HEK293T (cell line): ENCODE data around the gene CHCHD10.

Experiments
- CTCF ChIA-PET: fragments of 350-600 bp; formaldehyde crosslinking; extraction: SDS; loops from one replicate; lab custom pipeline; 2021; ENCODE audit warnings: antibody characterized with exemption, inconsistent platforms; lab: Yijun Ruan, JAX
- POLR2A ChIA-PET: fragments of 350-600 bp; formaldehyde crosslinking; extraction: SDS; loops from one replicate; lab custom pipeline; 2020; ENCODE audit warnings: antibody characterized with exemption, inconsistent platforms; lab: Yijun Ruan, JAX
- DNase-seq: peaks from one replicate; pipeline ENCODE4 v3.0.0; 2012; ENCODE audit warnings: mixed read lengths; ENCODE audit errors: extremely low spot score
- ARNT ChIP-seq: fragments of 450-650 bp; IDR thresholded peaks from 2 replicates; pipeline ENCODE4 v1.6.1; 2017; ENCODE audit warnings: mild to moderate bottlenecking
- BHLHE40 ChIP-seq: fragments of 450-650 bp; IDR thresholded peaks from 2 replicates; pipeline ENCODE4 v1.6.1; 2016; ENCODE audit warnings: mild to moderate bottlenecking, moderate library complexity, borderline replicate concordance
- CTBP1 ChIP-seq: fragments of 450-650 bp; IDR thresholded peaks from 2 replicates; pipeline ENCODE4 v1.6.1; 2016; ENCODE audit warnings: borderline replicate concordance
- ELF4 ChIP-seq: fragments of 450-650 bp; IDR thresholded peaks from 2 replicates; pipeline ENCODE4 v1.6.1; 2017; ENCODE audit warnings: antibody characterized with exemption
- FOXA1 ChIP-seq: fragments of 450-650 bp; IDR thresholded peaks from 2 replicates; pipeline ENCODE4 v1.6.1; 2016; ENCODE audit warnings: mild to moderate bottlenecking
- FOXK2 ChIP-seq: fragments of 450-650 bp; IDR thresholded peaks from 2 replicates; pipeline ENCODE4 v1.6.1; 2016; ENCODE audit warnings: mild to moderate bottlenecking
- FOXM1 ChIP-seq: fragments of 450-650 bp; IDR thresholded peaks from 2 replicates; pipeline ENCODE4 v1.6.1; 2017; ENCODE audit warnings: mild to moderate bottlenecking, borderline replicate concordance
- HDGF ChIP-seq: fragments of 450-650 bp; IDR thresholded peaks from 2 replicates; pipeline ENCODE4 v1.6.1; 2017; ENCODE audit warnings: antibody characterized with exemption, borderline replicate concordance
- L3MBTL2 ChIP-seq: fragments of 450-650 bp; conservative IDR thresholded peaks from 2 replicates; pipeline ENCODE4 v1.6.1; 2016; ENCODE audit warnings: mild to moderate bottlenecking
- LEF1 ChIP-seq: fragments of 450-650 bp; IDR thresholded peaks from 2 replicates; pipeline ENCODE4 v1.6.1; 2017; ENCODE audit warnings: mild to moderate bottlenecking, borderline replicate concordance
- NFRKB ChIP-seq: fragments of 450-650 bp; IDR thresholded peaks from 2 replicates; pipeline ENCODE4 v1.6.1; 2016; ENCODE audit warnings: mild to moderate bottlenecking, moderate library complexity
- SP1 ChIP-seq: fragments of 450-650 bp; IDR thresholded peaks from 2 replicates; pipeline ENCODE4 v1.6.1; 2017
- SUZ12 ChIP-seq: fragments of 450-650 bp; IDR thresholded peaks from 2 replicates; pipeline ENCODE4 v1.6.1; 2016; ENCODE audit warnings: mild to moderate bottlenecking
- TARDBP ChIP-seq: fragments of 450-650 bp; IDR thresholded peaks from 2 replicates; pipeline ENCODE4 v1.6.1; 2016
- ZNF384 ChIP-seq: fragments of 450-650 bp; IDR thresholded peaks from 2 replicates; pipeline ENCODE4 v1.6.1; 2016
- TF ChIP-seq, protein P1 (sequence below): fragments of 450-650 bp; IDR thresholded peaks from 2 replicates; pipeline ENCODE4 v1.6.1; 2016

Gene CHCHD10

DNA sequence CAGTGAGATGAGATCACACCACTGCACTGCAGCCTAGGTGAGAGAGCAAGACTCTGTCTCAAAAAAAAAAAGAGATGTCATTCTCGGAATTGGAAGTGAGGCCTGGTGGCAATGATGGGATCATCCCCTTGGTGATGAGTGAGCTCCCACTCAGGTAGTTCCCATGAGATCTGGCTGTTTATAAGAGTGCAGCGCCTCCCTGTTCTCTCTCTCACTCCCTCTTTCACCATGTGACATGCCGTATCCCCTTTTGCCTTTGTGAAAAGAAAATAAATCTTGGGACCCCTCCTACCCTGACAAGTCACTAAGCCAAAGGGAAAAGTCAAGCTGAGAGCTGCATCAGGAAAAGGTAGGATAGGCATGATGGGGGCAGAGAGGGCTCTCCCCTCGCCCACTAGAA lies 45.6 kb downstream of the CHCHD10 start:
- TF ChIP-seq HDGF (no peak), CTBP1 (no peak), FOXA1 (no peak), BHLHE40 (no peak), LEF1 (no peak), NFRKB (no peak), L3MBTL2 (no peak), FOXK2 (no peak), SP1 (no peak)
- CTCF ChIA-PET, result no interaction called here
- POLR2A ChIA-PET, result interaction anchor here (1.2 kb wide), 1 partner anchor 135 kb away, joined by 3 read pairs; the partner anchor contains the start of gene SLC2A11
- DNase-seq, result no peak

DNA sequence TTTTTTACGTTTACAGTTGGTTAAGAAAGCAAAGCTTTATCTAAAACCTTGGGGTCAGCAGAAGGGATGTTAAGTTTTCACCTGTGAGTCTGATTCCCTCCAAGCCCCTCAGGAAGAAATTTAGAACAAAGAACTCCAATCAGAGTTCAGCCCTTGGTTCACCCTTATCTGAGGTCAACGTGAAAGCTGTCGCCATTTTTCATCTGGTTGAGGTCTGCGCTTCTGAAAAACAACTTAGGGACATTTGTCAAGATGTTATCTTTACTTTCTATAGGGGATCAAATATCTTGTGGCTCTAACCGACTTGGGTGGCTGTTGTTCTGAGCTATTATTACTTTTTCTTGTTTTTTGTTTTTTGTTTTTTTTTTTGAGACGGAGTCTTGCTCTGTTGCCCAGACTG lies 46.9 kb downstream of the CHCHD10 start:
- POLR2A ChIA-PET, result no interaction called here
- CTCF ChIA-PET, result no interaction called here
- no peak for TF ChIP-seq FOXA1
- TF ChIP-seq HDGF, result no peak
- TF ChIP-seq TARDBP, result no peak
- no peak for TF ChIP-seq BHLHE40
- TF ChIP-seq ZNF384, result no peak
- no peak for TF ChIP-seq FOXK2
- TF ChIP-seq ELF4, result no peak
- no peak for TF ChIP-seq SUZ12
- TF ChIP-seq NFRKB, result no peak
- TF ChIP-seq L3MBTL2, result no peak
- TF ChIP-seq FOXM1, result no peak
- TF ChIP-seq SP1, result no peak
- TF ChIP-seq CTBP1, result no peak
- no peak for TF ChIP-seq ARNT
- TF ChIP-seq LEF1, result no peak
- no peak for DNase-seq

DNA sequence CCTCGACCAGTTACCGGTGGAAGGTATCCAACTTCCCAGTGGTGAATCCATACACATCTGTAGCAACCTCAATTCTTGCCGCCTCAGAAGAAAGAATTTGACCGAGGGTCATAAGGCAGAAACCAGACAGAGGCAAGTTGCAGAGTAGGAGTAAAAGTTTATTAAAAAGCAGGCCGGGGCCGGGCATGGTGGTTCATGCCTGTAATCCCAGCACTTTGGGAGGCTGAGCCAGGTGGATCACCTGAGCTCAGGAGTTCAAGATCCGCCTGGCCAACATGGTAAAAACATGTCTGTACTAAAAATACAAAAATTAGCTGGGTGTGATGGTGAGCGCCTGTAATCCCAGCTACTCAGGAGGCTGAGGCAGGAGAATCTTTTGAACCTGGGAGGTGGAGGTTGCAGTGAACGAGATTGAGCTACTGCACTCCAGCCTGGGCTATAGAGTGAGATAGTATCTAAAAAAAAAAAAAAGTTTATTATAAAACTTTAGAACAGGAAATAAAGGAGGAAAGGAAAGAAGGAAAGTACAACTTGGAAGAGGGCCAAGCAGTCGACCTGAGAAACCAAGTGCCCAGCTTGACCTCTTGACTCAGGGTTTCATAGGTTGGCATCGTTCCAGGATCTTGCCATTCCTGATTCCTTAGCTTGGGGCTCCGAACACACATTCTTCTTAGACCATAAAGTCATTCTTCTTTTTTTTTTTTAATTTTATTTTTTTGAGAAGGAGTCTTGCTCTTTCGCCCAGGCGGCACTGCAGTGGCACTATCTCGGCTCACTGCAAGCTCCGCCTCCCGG lies 49.2 kb downstream of the CHCHD10 start:
- ChIA-PET POLR2A (interaction anchor here (0.6 to 1.6 kb wide), 3 partner anchors 32 to 195 kb away, joined by 3 to 4 read pairs (median 4); partner anchors contain the start of gene ZNF70), CTCF (interaction anchor here (0.6 to 0.7 kb wide), 2 partner anchors 21 to 141 kb away, joined by 7 to 8 read pairs; no protein-coding TSS in a partner anchor)
- DNase-seq, result no peak
- TF ChIP-seq TARDBP (no peak), ZNF384 (no peak), BHLHE40 (no peak), FOXA1 (no peak), SUZ12 (no peak), CTBP1 (no peak)

DNA sequence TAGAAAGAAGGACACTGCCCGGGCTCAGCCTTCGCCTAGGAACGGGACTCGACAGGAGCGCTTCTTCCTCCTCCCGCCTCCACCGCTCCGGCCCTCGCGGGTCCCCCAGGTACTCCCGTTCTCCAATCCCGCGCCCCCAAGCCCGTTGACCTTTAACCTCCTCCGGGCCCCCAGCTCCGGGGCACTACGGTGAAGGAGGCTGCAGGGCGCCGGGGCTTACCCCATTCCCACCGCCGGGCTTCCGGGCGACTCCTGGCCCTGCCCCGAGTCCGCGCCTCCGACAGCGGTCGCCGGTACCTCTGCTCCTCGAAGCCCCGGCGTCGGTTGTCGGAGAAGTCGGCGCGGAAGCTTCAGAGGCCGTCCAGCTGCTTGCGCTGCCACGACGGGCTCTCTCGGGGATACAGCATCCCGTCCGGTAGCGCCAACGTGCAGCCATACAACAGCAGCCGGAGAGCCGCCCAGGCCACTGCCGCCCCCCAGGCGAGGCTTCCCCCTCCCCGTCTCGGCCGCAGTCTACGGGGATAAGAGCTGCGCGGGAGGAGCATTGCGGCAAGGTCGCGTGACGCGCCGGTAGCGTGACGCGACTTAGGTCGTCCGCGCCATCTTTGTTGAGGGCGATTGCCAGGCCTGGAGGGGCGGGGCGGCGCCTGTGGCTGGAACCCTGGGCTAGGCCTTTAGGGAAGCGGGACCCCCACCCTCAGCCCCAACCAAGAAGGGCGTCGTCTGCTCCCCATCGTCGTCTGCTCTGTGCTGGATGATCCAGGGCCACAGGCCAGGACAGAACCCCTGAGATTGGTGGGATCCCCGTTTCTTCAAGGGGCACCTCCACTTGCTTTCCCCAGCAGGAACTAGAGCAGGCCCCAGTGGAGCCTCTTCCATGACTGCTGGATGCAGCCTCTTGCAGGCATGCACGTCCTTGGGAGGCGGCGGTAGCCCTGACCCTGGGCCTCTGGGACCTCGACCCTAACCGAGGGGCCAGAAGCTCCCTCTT lies 50.7 kb downstream of the CHCHD10 start:
- CTCF ChIA-PET, result interaction anchor here (0.7 kb wide), 1 partner anchor 9 kb away, joined by 3 read pairs; no protein-coding TSS in a partner anchor
- peak; percentile 97 for DNase-seq
- TF ChIP-seq ARNT (0 out of 2 replicates have a peak, but pooled peaks have one; percentile 30), FOXM1 (peak; percentile 77; the same call in 1 of the 2 replicates), HDGF (peak; percentile 91; the same call in 1 of the 2 replicates), LEF1 (no peak), ELF4 (peak; percentile 29; the same call in 1 of the 2 replicates), NFRKB (no peak), L3MBTL2 (peak; percentile 97)
- TF ChIP-seq, protein P1, sequence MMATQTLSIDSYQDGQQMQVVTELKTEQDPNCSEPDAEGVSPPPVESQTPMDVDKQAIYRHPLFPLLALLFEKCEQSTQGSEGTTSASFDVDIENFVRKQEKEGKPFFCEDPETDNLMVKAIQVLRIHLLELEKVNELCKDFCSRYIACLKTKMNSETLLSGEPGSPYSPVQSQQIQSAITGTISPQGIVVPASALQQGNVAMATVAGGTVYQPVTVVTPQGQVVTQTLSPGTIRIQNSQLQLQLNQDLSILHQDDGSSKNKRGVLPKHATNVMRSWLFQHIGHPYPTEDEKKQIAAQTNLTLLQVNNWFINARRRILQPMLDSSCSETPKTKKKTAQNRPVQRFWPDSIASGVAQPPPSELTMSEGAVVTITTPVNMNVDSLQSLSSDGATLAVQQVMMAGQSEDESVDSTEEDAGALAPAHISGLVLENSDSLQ, result no peak
- POLR2A ChIA-PET, result interaction anchor here (0.6 to 1.8 kb wide), 9 partner anchors 10 to 197 kb away, joined by 3 to 10 read pairs (median 4); partner anchors contain the start of gene ZNF70
